ENCODE data around the gene DDX59. TPM values are rescaled to one million over a fixed set of nuclear protein-coding genes. Genes with fewer than 3 reads are reported as not detected.
"Not testable (repeated sequence)": the region's sequence is repeated elsewhere in the genome, so short reads cannot be mapped to it uniquely, and the experiment has no call there.

The DDX59 gene
- total and polyA plus RNA-seq, 2 donors from 2014 or later: 18.2 to 20.8 TPM

GRCh38 chr1:200636681-200637080, 33.0 kb downstream of the DDX59 start:
- no peaks in the 10 kb centered on the region for H3K4me1 ChIP-seq (ENCODE audit: control insufficient read depth in 2 of 3, insufficient read depth in 2 of 3, low read depth in 1 of 3, low read length in 3 of 3)
- H3K9ac ChIP-seq (ENCODE audit: low read length in 3 of 3): no peak overlapping the region
- no peaks in the 10 kb centered on the region for H3K27me3 ChIP-seq (ENCODE audit: control insufficient read depth, insufficient read depth, low read length)
- no peak for TF ChIP-seq CTCF (IDR thresholded peaks at IDR 0.05; ENCODE audit: borderline replicate concordance, extremely low read depth, insufficient read depth)
- no peaks in the 10 kb centered on the region for H3K36me3 ChIP-seq (ENCODE audit: control insufficient read depth in 2 of 3, insufficient read depth in 3 of 3, low read length in 3 of 3)
- intact Hi-C loops (cut with DNase I): no loop called here
- H3K9me3 ChIP-seq (ENCODE audit: control insufficient read depth in 2 of 3, insufficient read depth in 1 of 3, low read length in 3 of 3): no peaks in the 10 kb centered on the region
- H3K4me3 ChIP-seq (ENCODE audit: low read length in 3 of 3): no peak overlapping the region
- H3K27ac ChIP-seq (ENCODE audit: low read depth in 2 of 2, low read length in 2 of 2): no peak overlapping the region
- DNase-seq (no peak), FAIRE-seq (no peak)

GRCh38 chr1:200634261-200635122, 35.2 kb downstream of the DDX59 start:
- H3K9me3 ChIP-seq (ENCODE audit: control insufficient read depth in 2 of 3, insufficient read depth in 1 of 3, low read length in 3 of 3): no peaks in the 10 kb centered on the region
- intact Hi-C loops (cut with DNase I): no loop called here
- FAIRE-seq (no peak), DNase-seq (no peak)
- TF ChIP-seq CTCF (IDR thresholded peaks at IDR 0.05; ENCODE audit: borderline replicate concordance, extremely low read depth, insufficient read depth): no peak
- no peaks in the 10 kb centered on the region for H3K27me3 ChIP-seq (ENCODE audit: control insufficient read depth, insufficient read depth, low read length)
- H3K9ac ChIP-seq (ENCODE audit: low read length in 3 of 3): no peak overlapping the region
- no peaks in the 10 kb centered on the region for H3K36me3 ChIP-seq (ENCODE audit: control insufficient read depth in 2 of 3, insufficient read depth in 3 of 3, low read length in 3 of 3)
- H3K4me1 ChIP-seq (ENCODE audit: control insufficient read depth in 2 of 3, insufficient read depth in 2 of 3, low read depth in 1 of 3, low read length in 3 of 3): no peaks in the 10 kb centered on the region
- H3K27ac ChIP-seq (ENCODE audit: low read depth in 2 of 2, low read length in 2 of 2): no peak overlapping the region
- H3K4me3 ChIP-seq (ENCODE audit: low read length in 3 of 3): no peak overlapping the region

GRCh38 chr1:200631375-200631774, 38.3 kb downstream of the DDX59 start:
- Histone ChIP-seq H3K4me3 (ENCODE audit: low read length in 3 of 3) (no peak overlapping the region), H3K4me1 (ENCODE audit: control insufficient read depth in 2 of 3, insufficient read depth in 2 of 3, low read depth in 1 of 3, low read length in 3 of 3) (no peaks in the 10 kb centered on the region), H3K9ac (ENCODE audit: low read length in 3 of 3) (no peak overlapping the region), H3K36me3 (ENCODE audit: control insufficient read depth in 2 of 3, insufficient read depth in 3 of 3, low read length in 3 of 3) (no peaks in the 10 kb centered on the region), H3K9me3 (ENCODE audit: control insufficient read depth in 2 of 3, insufficient read depth in 1 of 3, low read length in 3 of 3) (no peaks in the 10 kb centered on the region), H3K27me3 (ENCODE audit: control insufficient read depth, insufficient read depth, low read length) (no peaks in the 10 kb centered on the region), H3K27ac (ENCODE audit: low read depth in 2 of 2, low read length in 2 of 2) (no peak overlapping the region)
- intact Hi-C loops (cut with DNase I): no loop called here
- TF ChIP-seq CTCF (IDR thresholded peaks at IDR 0.05; ENCODE audit: borderline replicate concordance, extremely low read depth, insufficient read depth): no peak
- FAIRE-seq (no peak), DNase-seq (no peak)

- intact Hi-C loops (cut with DNase I); H3K4me3 ChIP-seq (ENCODE audit: low read length in 3 of 3); H3K9ac ChIP-seq (ENCODE audit: low read length in 3 of 3); H3K4me1 ChIP-seq (ENCODE audit: control insufficient read depth in 2 of 3, insufficient read depth in 2 of 3, low read depth in 1 of 3, low read length in 3 of 3); H3K9me3 ChIP-seq (ENCODE audit: control insufficient read depth in 2 of 3, insufficient read depth in 1 of 3, low read length in 3 of 3); H3K27ac ChIP-seq (ENCODE audit: low read depth in 2 of 2, low read length in 2 of 2); H3K27me3 ChIP-seq (ENCODE audit: control insufficient read depth, insufficient read depth, low read length); FAIRE-seq; H3K36me3 ChIP-seq (ENCODE audit: control insufficient read depth in 2 of 3, insufficient read depth in 3 of 3, low read length in 3 of 3); DNase-seq: not testable (repeated sequence)
Observed at GRCh38 chr1:200630515-200630899, 39.2 kb downstream of the DDX59 start.
